GM12878 (cell line): Measurements from ENCODE around the gene CD58. TPM values are rescaled to one million over a fixed set of nuclear protein-coding genes. Genes with fewer than 3 reads are reported as not detected.

Experiments used
- ATAC-seq: fragments of 200-7000 bp; cut with Tn5 transposase; 3 replicates; pipeline ENCODE4 v1.9.1; 2020; ENCODE audit warnings: mild to moderate bottlenecking, moderate library complexity
- BruUV-seq: library from RNA; stranded (reverse); fragments of 400-500 nt; replicated peaks from 2 replicates; lab custom pipeline; 2021; lab: Mats Ljungman, UMichigan
- CTCF ChIA-PET: fragments of 300-600 bp; sonication (Branson Sonifier 250); formaldehyde crosslinking; extraction: SDS; loops from one replicate; lab custom pipeline; 2021; ENCODE audit warnings: inconsistent platforms; lab: Yijun Ruan, JAX
- POLR2A ChIA-PET: fragments of 350-600 bp; formaldehyde crosslinking; extraction: SDS; loops from one replicate; lab custom pipeline; 2021; ENCODE audit warnings: inconsistent platforms; lab: Charles Lee
- RAD21 ChIA-PET: fragments of 300-600 bp; sonication (Branson Sonifier 250); formaldehyde crosslinking; loops from one replicate; lab custom pipeline; 2023; ENCODE audit warnings: antibody characterized with exemption; ENCODE audit not compliant: unreplicated experiment; lab: Charles Lee
- SMC1A ChIA-PET: fragments of 300-600 bp; sonication (Branson Sonifier 250); formaldehyde crosslinking; loops from one replicate; lab custom pipeline; 2023; ENCODE audit not compliant: unreplicated experiment, uncharacterized antibody; lab: Charles Lee
- DNase-seq: peaks from one replicate; pipeline ENCODE4 v3.0.0-alpha.2; 2011; ENCODE audit warnings: low read depth, low spot score
- FAIRE-seq: peaks from 3 replicates; lab custom pipeline; 2011; peaks lifted over from hg19 to GRCh38; lab: Jason Lieb, UNC
- H2AFZ ChIP-seq: 2 replicates; pipeline ENCODE4 v1.6.0; 2011; ENCODE audit warnings: low read depth, low read length, control low read depth; ENCODE audit not compliant: control insufficient read depth
- H3K27ac ChIP-seq: 2 replicates; pipeline ENCODE4 v1.5.1; 2011; ENCODE audit warnings: control low read depth; ENCODE audit not compliant: control insufficient read depth, insufficient read depth
- H3K27me3 ChIP-seq, 2 experiments: replicated peaks in 1 of 2; 2 replicates each; pipeline versions ENCODE4 v1.6.0 to v1.6.1; 2011; ENCODE audit warnings: low read length in 1 of 2; ENCODE audit not compliant: control insufficient read depth in 2 of 2, insufficient read depth in 2 of 2
- H3K36me3 ChIP-seq, 2 experiments: 2 replicates each; pipeline ENCODE4 v1.5.1; 2011; ENCODE audit warnings: low read length in 1 of 2; ENCODE audit not compliant: control insufficient read depth in 2 of 2, insufficient read depth in 2 of 2
- H3K4me1 ChIP-seq: 2 replicates; pipeline ENCODE4 v1.6.1; 2011; ENCODE audit warnings: mild to moderate bottlenecking, low read length, moderate library complexity, mixed read lengths; ENCODE audit not compliant: control insufficient read depth, insufficient read depth
- H3K4me2 ChIP-seq: 2 replicates; pipeline ENCODE4 v1.6.0; 2011; ENCODE audit warnings: control low read depth; ENCODE audit not compliant: control insufficient read depth, insufficient read depth
- H3K4me3 ChIP-seq: fragments of 200-600 bp; sonication (generic); 2 replicates; pipeline ENCODE4 v1.5.1; 2016
- H3K79me2 ChIP-seq: 2 replicates; pipeline ENCODE4 v1.6.0; 2011; ENCODE audit warnings: low read length; ENCODE audit not compliant: control insufficient read depth, insufficient read depth
- H3K9ac ChIP-seq: 2 replicates; pipeline ENCODE4 v1.8.0; 2011; ENCODE audit warnings: low read length, control low read depth, mixed read lengths; ENCODE audit not compliant: control insufficient read depth, insufficient read depth
- H3K9me3 ChIP-seq: replicated peaks from 3 replicates; pipeline ENCODE4 v1.5.1; 2011; ENCODE audit warnings: mild to moderate bottlenecking, low read length; ENCODE audit not compliant: control insufficient read depth, insufficient read depth
- H4K20me1 ChIP-seq: 2 replicates; pipeline ENCODE4 v1.6.0; 2011; ENCODE audit not compliant: control insufficient read depth, insufficient read depth
- KAT2A ChIP-seq: conservative IDR thresholded peaks from 2 replicates; pipeline ENCODE4 v1.6.1; 2011; ENCODE audit warnings: low read depth, low read length; ENCODE audit not compliant: control insufficient read depth
- MLLT1 ChIP-seq: fragments of 450-650 bp; IDR thresholded peaks from 2 replicates; pipeline ENCODE4 v1.6.1; 2016; ENCODE audit warnings: mild to moderate bottlenecking
- NKRF ChIP-seq: fragments of 450-650 bp; conservative IDR thresholded peaks from 2 replicates; pipeline ENCODE4 v1.6.1; 2017; ENCODE audit warnings: mild to moderate bottlenecking, moderate library complexity
- NRF1 ChIP-seq: conservative IDR thresholded peaks from 2 replicates; pipeline ENCODE4 v1.6.1; 2011; ENCODE audit warnings: mild to moderate bottlenecking, low read depth, low read length, improper control_type of control experiment
- PAX5 ChIP-seq: IDR thresholded peaks from 2 replicates; pipeline ENCODE4 v1.6.1; 2011; ENCODE audit warnings: low read depth, low read length, borderline replicate concordance
- REST ChIP-seq: IDR thresholded peaks from 2 replicates; pipeline ENCODE4 v1.6.1; 2012; ENCODE audit warnings: mild to moderate bottlenecking, low read depth, low read length
- SIX5 ChIP-seq: IDR thresholded peaks from 2 replicates; pipeline ENCODE4 v1.6.1; 2011; ENCODE audit warnings: mild to moderate bottlenecking, low read depth, low read length, moderate library complexity; ENCODE audit not compliant: severe bottlenecking
- SMAD5 ChIP-seq: IDR thresholded peaks from 2 replicates; pipeline ENCODE4 v1.6.1; 2016; ENCODE audit warnings: antibody characterized with exemption, low read depth
- SMARCA5 ChIP-seq: fragments of 450-650 bp; IDR thresholded peaks from 2 replicates; pipeline ENCODE4 v1.6.1; 2017; ENCODE audit warnings: mild to moderate bottlenecking
- SREBF2 ChIP-seq: IDR thresholded peaks from 2 replicates; pipeline ENCODE4 v1.6.1; 2012; ENCODE audit warnings: mild to moderate bottlenecking, low read length
- TCF3 ChIP-seq: IDR thresholded peaks from 2 replicates; pipeline ENCODE4 v1.6.1; 2012; ENCODE audit warnings: low read depth, mild to moderate bottlenecking, low read length, borderline replicate concordance; ENCODE audit not compliant: insufficient read depth
- ZNF24 ChIP-seq: fragments of 450-650 bp; IDR thresholded peaks from 2 replicates; pipeline ENCODE4 v1.6.1; 2017; ENCODE audit warnings: antibody characterized with exemption, mild to moderate bottlenecking
- ZNF384 ChIP-seq: IDR thresholded peaks from 2 replicates; pipeline ENCODE4 v1.6.1; 2012; ENCODE audit warnings: low read depth, mild to moderate bottlenecking, low read length, improper control_type of control experiment, borderline replicate concordance
- WGBS: methylation state at CpG from one replicate; pipeline ENCODE4 v1.1.6; 2016; ENCODE audit warnings: low lambda C conversion rate; ENCODE audit not compliant: insufficient replicate concordance, insufficient coverage; ENCODE audit errors: missing lambda C conversion rate; 5-methylcytosine and 5-hydroxymethylcytosine counted together
- in situ Hi-C: fragments of 300-500 bp; cut with MboI; formaldehyde crosslinking; loops from 9 replicates; pipeline ENCODE4 v1.14.3; 2018; ENCODE audit warnings: mixed read lengths
- intact Hi-C: fragments of 100-400 bp; cut with micrococcal nuclease; formaldehyde crosslinking; loops from one replicate; pipeline ENCODE4 v1.14.2; 2022; ENCODE audit not compliant: unreplicated experiment
- polyA plus RNA-seq, 11 experiments: library from polyadenylated mRNA; depleted of rRNA in 4 of 11; unstranded in 6 of 11; stranded (reverse) in 5 of 11; fragments of >200 nt; fragmentation: Nextera tagmentation in 4 of 11; fragmentation: Illumina TruSeq in 1 of 11; extraction: Ambion mirVana in 4 of 11; extraction: Trizol in 1 of 11; gene quantifications; 1 replicate in 1 of 11; 2 replicates in 10 of 11; pipeline versions ENCODE4 v1.2.1 to v1.2.3, GENCODE V29; 2011 to 2016; ENCODE audit warnings: inconsistent platforms in 2 of 11, missing spikeins in 2 of 11, low read depth in 1 of 11
- total RNA-seq, 4 experiments: library from RNA; depleted of rRNA in 3 of 4; stranded (reverse); fragments of >200 nt in 3 of 4; fragmentation: Illumina TruSeq in 1 of 4; extraction: Trizol in 1 of 4; gene quantifications; 2 replicates each; pipeline versions ENCODE4 v1.2.1 to v1.2.3, GENCODE V29; 2013 to 2021

Gene CD58
- total and polyA plus RNA-seq, 10 of the 15 experiments (the other 5 are each of a cell fraction or from before 2014, with no cell fraction given): 70.4 to 252 (median 129) TPM

GRCh38 chr1:116486424-116486823, 84.4 kb downstream of the CD58 start:
- Histone ChIP-seq H3K4me1 (peaks cover 10% of the 10 kb centered on the region), H3K27ac (no peak overlapping the region), H3K4me2 (no peak overlapping the region), H3K36me3 (no peaks in the 10 kb centered on the region), H3K27me3 (no peaks in the 10 kb centered on the region), H3K9ac (no peak overlapping the region), H2AFZ (no peak overlapping the region), H4K20me1 (no peaks in the 10 kb centered on the region), H3K79me2 (no peaks in the 10 kb centered on the region), H3K9me3 (no peaks in the 10 kb centered on the region), H3K4me3 (no peak overlapping the region)
- DNase-seq (no peak), ATAC-seq (no peak), FAIRE-seq (no peak)
- BruUV-seq: no TSS peak
- in situ Hi-C loops (loop anchor here (5.0 kb wide), 1 partner anchor 354 kb away; no protein-coding TSS in a partner anchor), intact Hi-C loops (loop anchor here (5.0 kb wide), 1 partner anchor 254 kb away; no protein-coding TSS in a partner anchor)
- 99% methylated on average over 3 of the region's 3 CpGs for WGBS
- POLR2A ChIA-PET: interaction anchor here (1.9 kb wide), 2 partner anchors 68 to 347 kb away, joined by 7 read pairs; no protein-coding TSS in a partner anchor
- RAD21 ChIA-PET: interaction anchor here (0.7 to 7.4 kb wide), 21 partner anchors 12 to 376 kb away, joined by 3 to 147 read pairs (median 5); no protein-coding TSS in a partner anchor
- CTCF ChIA-PET: interaction anchor here (0.9 to 10.5 kb wide), 47 partner anchors 10 to 642 kb away, joined by 3 to 239 read pairs (median 7); partner anchors contain the start of gene TTF2
- SMC1A ChIA-PET: interaction anchor here (0.6 to 8.0 kb wide), 31 partner anchors 8 to 584 kb away, joined by 3 to 161 read pairs (median 6); partner anchors contain the start of gene MAB21L3
- no peak for TF ChIP-seq ZNF24
- no peak for TF ChIP-seq KAT2A
- TF ChIP-seq ZNF384: no peak
- TF ChIP-seq SMARCA5: no peak
- no peak for TF ChIP-seq SREBF2
- no peak for TF ChIP-seq REST
- TF ChIP-seq TCF3: no peak
- no peak for TF ChIP-seq PAX5
- TF ChIP-seq NKRF: no peak
- TF ChIP-seq NRF1: no peak
- no peak for TF ChIP-seq SIX5
- no peak for TF ChIP-seq SMAD5
- TF ChIP-seq MLLT1: no peak
